GM21528 (cell line): ENCODE results near the gene SWI5.

ENCODE experiments used
- ATAC-seq: cut with Tn5 transposase; IDR thresholded peaks from one replicate; pipeline ENCODE4 v1.9.1; 2021; ENCODE audit warnings: mild to moderate bottlenecking, moderate library complexity; ENCODE audit not compliant: unreplicated experiment, low FRiP score

The SWI5 gene

DNA sequence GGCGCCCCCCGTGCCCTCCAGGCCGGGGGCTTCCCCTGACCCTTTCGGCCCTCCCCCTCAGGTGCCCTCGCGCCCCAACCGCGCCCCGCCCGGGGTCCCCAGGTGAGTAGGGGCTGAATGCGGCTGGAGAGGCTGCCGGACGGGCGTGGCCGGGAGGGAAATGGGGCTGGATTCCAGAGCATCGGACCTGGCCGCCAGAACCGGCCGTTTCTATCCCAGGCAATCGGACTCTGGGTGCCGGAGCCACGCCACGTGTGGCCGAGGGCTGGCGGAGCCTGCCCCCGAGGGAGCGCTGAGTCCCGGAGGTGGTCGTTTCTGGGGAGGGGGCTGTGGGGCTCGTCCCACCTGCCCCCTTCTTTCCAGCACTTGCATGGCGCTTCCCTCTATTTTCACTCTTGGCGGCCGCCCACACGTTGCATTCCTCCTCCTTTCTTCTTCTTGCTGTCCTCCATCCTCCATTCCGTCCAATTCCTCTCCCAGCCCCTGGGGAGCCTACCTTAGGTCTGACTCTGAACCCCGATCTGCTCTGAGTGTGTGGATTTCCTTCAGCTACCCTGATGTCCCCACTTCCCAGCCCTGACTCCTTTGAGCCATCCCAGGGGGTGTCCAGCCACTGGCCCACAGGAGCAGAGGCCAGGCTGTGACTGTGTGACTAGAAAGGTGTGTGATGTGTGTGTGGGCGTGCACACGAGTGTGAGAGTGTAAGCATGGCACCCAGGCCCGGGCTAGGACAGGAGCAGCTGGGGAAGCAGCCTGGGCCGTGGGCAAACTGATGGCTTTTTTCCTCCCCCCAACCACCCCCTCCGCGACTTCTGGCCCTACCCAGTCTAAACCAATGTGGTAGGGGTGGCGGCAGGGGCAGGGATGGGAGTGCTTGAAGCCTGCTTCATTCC, 25.0 kb upstream of the SWI5 start:
- no peak for ATAC-seq

DNA sequence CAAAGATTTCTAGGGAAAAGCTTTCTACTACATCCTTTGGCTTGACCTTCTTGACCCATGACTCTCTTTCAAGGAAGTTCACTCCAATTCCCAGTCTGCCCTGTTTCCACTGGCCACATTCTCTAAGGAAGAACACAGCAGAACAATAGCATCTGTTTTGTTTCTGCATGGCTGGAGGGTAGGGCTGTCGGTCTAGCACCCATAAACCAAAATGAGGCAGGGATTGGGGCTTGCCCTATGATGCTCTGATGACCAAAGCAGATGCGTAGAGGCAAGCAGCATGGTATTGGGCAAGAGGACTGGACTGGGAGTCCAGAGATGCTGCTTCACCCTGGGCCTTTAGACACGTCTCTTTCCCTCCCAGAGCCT, 24.4 kb upstream of the SWI5 start:
- ATAC-seq: no peak

DNA sequence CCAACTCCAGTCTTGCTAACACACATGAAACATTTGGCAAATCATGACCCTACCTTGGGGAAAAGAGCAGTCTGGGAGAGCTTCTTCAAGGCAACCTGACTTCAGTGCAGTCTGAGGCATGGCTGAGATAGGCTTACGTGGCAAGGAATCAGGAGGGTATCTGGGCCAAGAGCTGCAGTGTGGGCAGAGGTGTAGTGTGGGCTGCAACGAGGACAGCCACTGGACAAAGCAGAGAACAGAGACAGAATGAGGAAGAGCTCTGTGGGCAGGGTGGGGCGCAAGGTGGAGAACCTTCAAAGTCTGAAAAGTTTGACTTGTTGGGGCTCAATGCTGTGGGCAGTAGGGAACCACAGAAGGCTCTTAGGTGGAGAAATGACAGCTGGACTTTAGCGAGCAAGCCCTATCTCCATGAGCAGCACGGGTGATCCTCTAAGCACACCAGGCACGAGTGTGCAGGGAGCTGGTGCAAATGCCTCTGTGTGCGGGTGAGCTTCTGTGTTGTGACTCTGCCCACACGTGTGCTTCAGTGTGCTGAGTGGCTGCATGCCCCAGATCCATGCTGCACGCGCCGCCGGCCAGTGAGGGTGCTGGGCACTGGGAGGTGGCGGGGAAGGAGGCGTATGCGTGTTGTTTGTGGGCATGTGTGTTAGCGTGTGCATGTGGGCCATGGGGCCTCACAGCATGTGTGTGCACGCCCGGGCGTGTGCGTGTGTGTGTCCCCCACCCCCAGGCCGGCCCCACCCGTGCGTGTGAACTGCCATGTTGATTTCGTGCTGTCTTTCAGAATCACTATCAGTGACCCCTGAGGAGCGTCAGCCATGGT, 23.5 kb upstream of the SWI5 start:
- no peak for ATAC-seq

DNA sequence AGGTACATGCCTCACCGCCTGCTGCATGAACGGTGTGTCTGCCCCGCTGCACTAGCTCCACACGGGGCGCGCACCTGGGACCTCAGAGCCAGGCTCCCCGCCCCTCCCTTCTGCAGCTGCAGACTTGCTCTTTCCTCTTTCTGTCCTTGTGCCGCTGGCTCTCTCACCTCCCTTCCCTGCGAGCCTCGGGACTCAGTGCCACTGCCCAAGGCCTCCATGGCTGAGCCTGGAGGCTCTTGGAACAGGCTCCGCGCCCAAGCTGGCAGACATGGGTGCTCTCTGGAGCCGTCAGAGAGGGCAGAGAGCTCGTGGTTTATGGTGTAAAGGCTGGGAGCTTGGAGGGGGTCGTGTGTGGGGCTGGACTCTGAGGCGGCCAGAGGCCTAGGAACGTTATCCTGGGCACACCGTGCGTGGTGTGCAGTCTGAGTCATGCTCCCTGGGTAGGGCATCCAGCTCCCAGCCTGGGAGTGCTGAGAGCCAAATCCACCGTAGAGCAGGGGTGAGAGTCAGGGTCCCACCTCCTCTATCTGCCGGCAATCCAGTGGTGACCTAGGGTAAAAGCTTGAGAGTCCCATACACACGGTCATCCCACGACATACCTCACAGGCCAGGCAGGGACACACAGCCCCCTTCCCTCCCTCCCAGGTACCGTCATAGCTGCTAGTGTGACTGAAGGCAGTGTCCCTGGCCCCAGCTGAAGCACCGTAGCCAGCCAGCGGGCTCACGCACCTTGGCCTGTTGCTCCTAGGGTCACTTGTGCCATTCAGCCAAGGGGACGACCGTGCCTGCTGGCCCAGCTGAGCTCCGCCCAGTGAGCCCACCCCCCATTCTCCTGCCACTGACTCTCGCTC, 22.7 kb upstream of the SWI5 start:
- ATAC-seq: no peak

- no peak for ATAC-seq
Observed at GRCh38 chr9:128253991-128254346, 22.1 kb upstream of the SWI5 start.

- ATAC-seq: no peak
Observed at GRCh38 chr9:128254362-128254761, 21.7 kb upstream of the SWI5 start.

DNA sequence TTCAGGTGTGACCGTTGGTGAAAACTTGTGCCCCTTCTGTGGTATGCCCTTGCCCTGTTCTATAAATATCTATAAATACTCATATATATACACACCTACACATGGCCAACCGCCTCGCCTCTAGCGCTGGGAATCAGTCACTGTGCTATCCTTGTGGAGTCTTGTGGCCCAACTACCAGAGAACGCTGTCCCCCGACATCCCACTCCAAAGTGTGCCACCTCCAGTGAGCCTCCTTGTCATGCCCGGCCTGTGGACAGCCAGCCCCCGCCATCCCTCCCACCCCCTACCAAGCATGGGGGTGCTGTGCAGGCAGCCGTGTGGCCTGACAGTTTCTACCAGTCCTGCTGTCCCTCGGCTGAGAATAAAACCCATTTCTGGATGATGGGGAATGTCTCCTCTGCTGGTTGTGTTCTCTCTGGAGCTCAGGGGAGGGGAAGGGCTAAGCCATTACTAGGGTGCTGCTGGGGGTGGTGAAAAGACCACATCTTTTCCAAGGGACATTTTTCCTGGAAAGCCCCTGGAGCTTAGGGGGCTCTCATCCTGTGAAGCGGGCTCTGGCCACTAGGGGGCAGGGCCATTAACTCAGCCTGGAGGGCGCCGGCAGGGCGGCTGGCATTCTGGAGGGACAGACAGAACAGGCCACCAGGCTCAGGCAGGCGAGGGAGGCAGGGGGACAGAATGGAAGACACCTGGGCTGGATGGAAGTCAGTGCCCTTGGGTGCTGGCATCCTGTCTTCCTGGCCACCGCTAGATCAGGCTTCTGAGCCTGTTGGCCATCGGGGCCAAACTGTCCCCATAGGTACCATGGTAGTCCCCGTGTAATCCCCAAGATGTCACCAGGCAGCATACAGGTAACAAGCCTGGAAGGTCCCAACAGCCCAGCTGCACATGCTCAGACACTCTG, 21.0 kb upstream of the SWI5 start:
- no peak for ATAC-seq

- no peak for ATAC-seq
Observed at GRCh38 chr9:128257086-128257825, 18.8 kb upstream of the SWI5 start.

GRCh38 chr9:128257907-128258306, 18.2 kb upstream of the SWI5 start:
- ATAC-seq: no peak

DNA sequence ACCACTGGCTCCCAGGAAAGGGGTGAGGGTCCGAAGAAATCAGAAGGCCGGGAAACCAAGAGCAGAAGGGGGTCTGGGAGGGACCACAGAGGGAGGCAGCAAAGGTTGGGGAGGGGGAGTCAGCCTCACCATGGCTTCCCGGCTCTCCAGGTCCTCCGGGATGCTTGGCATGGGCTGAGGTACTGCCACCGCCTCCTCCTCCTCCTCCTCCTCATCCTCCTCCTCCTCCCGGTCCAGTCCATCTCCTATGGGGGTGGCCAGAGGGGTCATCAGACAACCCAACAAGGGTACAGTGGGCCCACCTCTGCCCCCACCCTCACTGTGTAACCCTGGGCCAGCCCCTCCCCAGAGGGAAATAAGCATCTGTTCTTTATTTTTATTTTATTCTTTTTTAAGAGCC, 17.8 kb upstream of the SWI5 start:
- ATAC-seq: no peak

- ATAC-seq: no peak
Observed at GRCh38 chr9:128259156-128259555, 16.9 kb upstream of the SWI5 start.

- no peak for ATAC-seq
Observed at GRCh38 chr9:128260340-128260739, 15.7 kb upstream of the SWI5 start.

DNA sequence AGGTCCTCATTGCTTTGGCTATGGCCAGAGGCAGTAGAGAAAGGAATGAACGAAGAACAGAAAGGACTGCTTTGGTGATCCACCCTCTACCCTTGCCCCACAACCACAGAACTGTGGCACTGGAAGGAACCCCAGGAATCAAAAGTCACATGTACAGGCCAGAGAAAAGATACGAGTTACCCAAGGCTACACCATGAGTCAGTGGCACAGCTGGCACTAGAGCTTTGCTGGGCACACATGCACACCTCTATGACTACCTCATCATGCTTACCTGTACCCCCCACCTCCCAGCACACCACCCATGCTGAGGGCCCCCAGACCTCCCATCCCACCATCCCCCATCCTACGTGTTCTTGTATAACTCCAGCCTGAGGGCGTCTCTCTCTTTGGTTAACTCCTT, 13.4 kb upstream of the SWI5 start:
- ATAC-seq: no peak

DNA sequence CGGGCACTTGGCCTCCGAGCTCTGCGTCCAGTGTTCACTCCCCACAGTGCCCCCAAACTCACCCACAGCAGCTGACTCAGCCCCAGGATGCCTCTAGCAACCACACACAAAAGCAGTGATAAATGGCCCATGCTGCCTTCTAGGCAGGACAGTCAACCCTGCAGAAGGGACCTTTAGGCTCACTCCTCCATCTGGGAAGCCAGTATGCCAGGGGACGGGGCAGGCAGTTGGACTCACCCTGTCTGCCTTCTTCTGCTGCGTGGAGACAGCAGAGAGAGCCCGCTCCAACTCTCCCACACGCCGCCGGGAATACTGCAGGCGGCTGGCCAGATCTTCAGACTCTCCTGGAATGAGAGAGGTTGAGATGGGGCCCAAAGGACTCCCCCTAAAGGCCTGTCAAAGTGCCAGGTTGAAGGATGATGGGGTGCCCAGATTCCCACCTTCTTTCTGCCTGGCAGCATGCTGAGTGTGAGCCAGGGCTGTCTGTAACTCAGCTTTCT, 10.7 kb upstream of the SWI5 start:
- no peak for ATAC-seq

DNA sequence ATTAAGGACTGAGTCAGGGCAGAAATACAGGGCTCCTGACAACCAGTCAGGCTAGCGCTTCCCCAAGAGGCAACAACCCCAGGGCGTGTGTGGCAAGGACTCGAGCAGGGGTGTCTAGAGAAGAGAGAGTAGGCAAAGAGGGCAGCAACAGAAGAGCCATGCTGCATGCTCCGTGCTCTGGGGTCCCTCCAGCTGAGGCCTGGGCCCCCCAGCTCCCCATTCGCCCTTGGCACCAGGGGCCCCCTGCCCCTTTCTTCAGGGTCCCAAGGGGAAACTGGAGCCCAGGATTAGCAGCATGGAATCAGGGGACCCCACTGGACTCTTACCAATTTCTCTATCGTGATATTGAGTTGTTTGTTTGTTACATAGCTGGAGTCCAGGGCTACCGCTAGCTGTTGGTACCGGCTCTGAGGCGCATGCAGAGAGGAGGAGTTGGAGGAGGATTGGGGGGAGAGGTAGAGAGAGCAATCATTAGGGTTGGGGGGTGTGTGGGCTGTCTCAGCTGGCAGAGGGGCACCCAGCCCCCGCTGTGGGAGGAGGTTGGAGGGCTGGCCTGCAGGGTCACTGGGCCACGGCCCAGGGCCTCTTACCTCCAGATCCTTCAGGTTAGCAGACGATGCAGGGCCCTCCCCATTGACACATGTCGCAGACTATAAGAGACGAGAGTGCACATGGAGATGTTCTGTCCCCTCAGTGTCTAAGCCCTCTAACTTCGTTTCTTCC, 9.0 kb upstream of the SWI5 start:
- no peak for ATAC-seq

- ATAC-seq: no peak
Observed at GRCh38 chr9:128271112-128271511, 5.0 kb upstream of the SWI5 start.

DNA sequence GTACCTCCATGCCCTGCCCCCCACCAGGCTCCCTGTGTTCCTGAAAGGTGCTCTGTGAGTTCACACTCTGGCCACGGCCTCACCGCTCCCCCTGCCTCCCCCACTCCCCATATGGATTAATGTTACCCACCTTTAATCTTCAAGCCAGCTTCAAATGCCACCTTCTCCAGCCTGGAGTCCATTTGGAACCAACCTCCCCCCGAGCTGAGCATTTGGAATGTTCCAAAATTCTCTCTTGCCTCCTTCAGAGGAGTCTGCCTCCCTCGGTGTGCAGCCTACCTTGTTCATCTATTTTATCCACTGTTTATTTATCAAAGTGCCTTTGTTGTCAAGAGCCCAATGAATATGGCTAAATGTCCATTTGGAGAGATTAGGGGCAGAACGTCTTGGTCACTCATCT, 4.6 kb upstream of the SWI5 start:
- no peak for ATAC-seq

- no peak for ATAC-seq
Observed at GRCh38 chr9:128274245-128274644, 1.8 kb upstream of the SWI5 start.
